GM18502 (cell line): ENCODE data around the gene QPRT.
A peak's percentile ranks its signal among the peaks of the same experiment; 100 is the strongest.
"Not testable (repeated sequence)": the region's sequence is repeated elsewhere in the genome, so short reads cannot be mapped to it uniquely, and the experiment has no call there.

Source experiments
- ATAC-seq: cut with Tn5 transposase; IDR thresholded peaks from one replicate; pipeline ENCODE4 v1.9.1; 2021; ENCODE audit warnings: mild to moderate bottlenecking; ENCODE audit not compliant: unreplicated experiment, poor library complexity

Gene QPRT

DNA sequence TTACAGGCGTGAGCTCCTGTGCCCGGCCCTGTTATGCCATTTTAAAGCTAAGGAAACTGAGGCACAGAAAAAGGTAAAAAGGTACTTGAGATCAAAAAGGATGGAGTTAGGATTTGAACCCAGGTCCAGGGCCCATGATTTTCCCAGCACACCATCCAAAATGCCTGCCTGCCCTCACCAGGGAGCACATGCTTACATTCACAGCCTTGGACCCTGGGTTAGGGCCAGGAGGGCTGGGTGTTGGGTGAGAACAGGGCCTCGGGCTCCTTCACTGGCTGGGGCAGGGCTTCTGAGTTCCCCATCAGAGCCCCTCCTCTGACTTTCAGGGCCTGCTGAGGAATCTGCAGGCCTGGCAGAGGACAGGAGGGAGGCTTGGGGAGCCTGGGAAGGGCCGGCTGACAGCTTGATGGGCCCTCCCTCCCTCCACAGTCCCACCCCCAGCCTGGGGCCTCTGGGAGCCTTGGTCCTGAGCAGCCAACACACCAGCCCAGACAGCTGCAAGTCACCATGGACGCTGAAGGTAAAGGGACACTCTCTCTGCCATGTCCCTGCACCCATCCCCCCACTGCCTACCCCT is at the start of gene QPRT:
Gene QPRT (plus strand): TSS at position 490 of the 577 bp plus-strand sequence. CDS start 18 bp downstream, at position 508.
- ATAC-seq: no peak

DNA sequence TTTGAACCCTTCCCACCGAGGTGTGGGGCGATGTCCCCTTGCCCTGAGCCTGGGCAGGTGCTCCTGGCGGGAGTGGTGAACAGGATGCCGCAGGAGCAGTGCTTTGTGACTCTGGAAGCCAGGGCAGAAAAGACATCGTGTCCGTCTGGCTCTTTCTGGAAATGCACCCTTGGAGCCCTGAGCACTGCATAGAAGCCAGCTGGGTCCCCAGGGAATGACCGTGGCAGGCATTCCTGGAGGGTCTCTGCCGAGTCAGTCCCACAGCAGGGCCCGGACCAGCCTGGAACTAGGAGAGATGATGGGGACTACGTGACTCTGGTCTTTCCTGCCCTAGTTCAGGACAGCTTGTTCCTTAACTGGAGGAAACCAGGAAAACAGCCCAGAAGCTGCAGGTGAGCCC is 49.7 kb upstream of the QPRT start:
- ATAC-seq: not testable (repeated sequence)

DNA sequence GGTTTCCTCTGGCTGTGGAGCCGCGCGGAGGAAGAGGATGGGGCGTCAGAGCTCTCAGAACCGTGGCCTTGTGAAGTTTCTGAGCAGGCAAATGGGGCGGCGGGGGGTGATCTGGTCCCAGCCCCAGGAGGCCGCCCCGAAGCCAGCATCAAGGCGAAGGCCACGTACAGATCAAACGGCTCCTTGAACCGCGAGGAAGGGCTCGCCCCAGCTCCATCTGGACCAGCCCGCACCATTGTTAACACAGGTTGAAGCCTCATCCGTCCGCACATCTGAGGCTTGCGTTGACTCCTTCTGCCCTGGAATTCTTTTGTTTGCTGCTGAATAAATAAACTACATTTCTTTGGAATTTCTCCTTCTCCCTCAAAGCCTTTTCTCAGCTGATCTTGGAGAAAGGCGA is 47.3 kb upstream of the QPRT start:
- ATAC-seq: not testable (repeated sequence)

DNA sequence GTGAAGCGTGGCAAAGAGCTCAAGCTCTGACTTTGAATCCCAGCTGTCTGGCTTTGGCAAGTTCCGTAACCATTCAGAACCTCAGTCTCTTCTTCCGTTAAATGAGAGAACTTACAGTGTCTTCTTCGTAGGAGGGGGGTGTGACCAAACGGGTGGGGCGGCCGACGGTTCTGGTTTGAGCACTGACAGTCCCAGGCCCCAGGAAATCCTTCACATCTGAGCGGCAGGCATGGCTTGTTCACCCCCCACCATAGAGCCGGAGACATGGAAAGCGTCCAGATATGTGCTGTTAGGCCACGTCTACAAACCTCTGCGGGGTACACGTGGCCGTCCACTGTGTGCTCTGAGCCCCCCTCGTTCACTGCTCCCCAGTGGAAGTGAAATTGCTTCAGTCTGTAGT is 43.1 kb upstream of the QPRT start:
- ATAC-seq: not testable (repeated sequence)

DNA sequence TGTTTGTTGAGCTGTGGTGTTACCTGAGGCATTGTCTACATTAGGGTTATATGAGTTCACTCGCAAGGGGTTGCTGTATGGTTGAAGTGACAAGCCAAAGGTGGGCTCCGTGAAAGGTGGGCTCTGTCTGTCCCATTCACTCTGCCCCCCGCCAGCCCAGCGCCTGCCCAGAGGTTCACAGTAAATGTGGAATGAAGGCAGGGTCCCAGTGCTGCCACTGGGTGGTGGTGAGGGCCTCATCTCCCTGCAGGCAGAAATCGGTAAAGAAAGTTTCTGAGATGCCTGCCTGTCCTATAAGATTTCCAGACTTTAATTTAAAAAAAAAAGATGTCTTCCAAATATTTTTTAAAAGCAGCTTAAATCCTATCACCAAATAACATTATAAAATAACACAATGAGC is 42.6 kb upstream of the QPRT start:
- ATAC-seq: not testable (repeated sequence)

DNA sequence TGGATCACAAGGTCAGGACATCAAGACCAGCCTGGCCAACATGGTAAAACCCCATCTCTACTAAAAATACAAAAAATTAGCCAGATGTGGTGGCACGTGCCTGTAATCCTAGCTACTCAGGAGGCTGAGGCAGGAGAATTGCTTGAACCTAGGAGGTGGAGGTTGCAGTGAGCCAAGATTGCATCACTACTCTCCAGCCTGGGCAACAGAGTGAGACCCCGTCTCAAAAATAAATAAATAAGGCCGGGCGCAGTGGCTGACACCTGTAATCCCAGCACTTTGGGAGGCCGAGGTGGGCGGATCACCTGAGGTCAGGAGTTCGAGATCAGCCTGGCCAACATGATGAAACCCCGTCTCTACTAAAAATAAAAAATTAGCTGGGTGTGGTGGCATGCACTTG is 40.2 kb upstream of the QPRT start:
- not testable (repeated sequence) for ATAC-seq

DNA sequence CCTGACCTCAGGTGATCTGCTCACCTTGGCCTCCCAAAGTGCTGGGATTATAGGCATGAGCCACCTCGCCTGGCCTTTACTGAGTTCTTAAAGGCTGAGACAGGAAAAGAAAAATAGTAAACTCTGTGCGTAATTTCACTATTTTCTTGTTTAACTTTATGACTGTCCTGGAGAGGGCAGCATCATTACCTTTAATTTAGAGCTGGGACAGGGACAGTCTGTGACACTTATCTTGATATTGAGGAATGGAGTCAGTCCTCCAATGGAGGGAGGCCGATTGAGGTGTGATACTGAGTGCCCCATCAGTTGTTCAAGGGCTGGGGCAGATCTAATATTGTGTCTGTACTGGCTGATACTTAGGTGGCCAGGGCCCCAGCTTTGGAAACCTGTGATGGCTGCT is 37.4 kb upstream of the QPRT start:
- ATAC-seq: no peak

DNA sequence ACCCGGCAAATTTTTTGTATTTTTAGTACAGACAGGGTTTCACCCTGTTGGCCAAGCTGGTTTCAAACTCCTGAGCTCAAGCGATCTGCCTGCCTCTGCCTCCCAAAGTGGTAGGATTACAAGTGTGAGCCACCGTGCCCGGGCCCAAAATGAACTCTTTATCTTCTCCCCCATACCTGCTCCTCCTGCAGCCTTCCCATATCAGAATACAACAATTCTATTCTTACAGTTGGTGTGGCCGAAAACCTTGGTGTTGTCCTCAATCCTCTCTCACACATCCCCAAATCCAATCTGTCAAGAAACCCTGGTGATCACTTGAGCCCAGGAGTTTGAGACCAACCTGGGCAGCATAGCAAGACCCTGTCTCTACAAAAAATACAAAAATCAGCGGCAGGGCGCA is 35.4 kb upstream of the QPRT start:
- no peak for ATAC-seq

DNA sequence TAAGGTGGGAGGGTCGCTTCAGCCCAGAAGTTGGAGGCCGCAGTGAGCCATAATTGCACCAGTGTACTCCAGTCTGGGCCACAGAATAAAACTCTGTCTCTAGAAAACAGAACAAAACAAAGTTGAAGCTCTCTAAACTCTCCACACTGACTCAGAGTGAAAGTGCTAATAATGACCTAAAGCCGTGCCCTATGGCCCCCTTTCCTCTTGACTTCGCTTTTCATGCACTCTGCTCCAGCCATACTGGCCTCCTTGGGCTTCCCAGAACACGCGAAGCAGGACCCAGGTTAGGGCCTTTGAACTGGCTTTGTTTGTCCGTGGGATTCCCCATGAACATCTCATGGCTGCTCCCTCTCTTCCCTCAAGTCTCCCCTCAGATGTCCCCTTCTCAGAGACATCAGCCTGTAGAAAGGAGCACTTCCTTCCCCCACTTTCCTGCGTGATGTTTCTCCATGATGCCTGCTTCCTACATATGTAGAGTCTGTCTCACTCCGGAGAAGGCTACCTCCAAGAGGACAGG is 34.6 kb upstream of the QPRT start:
- peak; percentile 45 for ATAC-seq

DNA sequence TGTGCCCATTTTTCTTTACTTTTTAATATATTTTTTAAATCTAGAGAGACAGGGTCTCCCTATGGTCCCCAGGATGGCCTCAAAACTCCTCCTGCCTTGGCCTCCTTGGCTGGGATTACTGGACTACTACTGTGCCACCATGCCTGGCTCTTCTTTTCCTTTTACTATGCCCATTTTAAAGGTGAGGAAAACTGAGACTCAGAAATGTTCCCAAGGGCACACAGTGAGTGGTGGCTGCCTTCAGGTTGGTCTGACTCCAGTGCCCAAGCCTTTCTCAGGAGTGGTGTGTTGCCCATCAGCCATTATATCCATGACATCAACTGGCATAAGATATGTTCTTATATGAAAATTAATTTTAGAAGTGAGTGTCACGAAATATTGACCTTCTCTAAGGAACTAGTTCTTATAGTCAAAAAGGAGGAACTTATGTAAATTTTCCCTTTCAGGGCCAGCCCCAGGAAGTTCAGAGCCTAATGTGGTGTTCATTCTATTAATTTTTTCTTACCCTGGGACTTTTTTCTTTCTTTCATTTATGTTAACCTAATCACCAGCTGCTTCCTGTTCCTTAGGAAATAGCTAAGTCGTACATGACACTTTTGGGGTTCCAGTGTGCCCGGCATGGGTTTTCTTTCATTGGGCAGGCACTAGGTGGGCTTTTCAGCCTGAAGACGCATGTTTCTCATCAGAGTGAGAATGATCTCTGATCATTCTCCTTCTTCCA is 33.8 kb upstream of the QPRT start:
- ATAC-seq: no peak

DNA sequence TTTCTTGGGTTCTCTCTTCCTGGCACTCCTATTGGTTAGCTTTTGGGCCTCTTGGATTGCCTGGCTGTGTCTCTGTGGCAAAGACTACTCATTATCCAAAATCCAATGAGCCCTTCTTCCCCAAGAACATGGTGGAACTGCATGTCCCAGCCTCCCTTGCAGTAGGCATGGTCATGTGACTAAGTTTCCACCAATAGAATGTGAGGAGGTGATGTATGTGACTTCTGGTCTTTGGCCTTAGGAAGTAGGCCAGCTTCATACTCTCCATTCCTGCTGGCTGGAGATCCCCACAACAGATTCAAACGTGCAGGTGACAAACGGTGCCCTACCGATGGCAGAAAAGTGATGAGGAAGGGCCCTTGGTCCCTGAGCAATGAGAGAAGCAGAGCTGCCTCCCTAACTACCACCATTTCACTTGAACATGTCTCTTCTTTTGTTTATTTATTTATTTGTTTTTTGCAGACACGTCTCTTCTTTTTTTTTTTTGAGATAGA is 33.2 kb upstream of the QPRT start:
- no peak for ATAC-seq

DNA sequence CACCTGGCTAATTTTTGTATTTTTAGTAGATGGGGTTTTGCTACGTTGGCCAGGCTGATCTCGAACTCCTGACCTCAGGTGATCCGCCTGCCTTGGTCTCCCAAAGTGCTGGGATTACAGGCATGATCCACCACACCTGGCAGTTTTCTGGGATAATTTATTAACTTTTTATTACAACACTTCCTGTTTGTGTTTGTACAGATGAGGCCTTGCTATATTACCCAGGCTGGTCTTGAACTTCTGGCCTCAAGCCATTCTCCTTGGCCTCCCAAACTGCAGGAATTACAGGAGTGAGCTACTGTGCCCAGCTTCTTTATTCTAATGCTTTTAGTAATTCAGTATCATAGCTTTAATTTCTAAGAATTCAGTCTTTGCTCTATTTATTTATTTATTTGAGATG is 32.0 kb upstream of the QPRT start:
- ATAC-seq: no peak

DNA sequence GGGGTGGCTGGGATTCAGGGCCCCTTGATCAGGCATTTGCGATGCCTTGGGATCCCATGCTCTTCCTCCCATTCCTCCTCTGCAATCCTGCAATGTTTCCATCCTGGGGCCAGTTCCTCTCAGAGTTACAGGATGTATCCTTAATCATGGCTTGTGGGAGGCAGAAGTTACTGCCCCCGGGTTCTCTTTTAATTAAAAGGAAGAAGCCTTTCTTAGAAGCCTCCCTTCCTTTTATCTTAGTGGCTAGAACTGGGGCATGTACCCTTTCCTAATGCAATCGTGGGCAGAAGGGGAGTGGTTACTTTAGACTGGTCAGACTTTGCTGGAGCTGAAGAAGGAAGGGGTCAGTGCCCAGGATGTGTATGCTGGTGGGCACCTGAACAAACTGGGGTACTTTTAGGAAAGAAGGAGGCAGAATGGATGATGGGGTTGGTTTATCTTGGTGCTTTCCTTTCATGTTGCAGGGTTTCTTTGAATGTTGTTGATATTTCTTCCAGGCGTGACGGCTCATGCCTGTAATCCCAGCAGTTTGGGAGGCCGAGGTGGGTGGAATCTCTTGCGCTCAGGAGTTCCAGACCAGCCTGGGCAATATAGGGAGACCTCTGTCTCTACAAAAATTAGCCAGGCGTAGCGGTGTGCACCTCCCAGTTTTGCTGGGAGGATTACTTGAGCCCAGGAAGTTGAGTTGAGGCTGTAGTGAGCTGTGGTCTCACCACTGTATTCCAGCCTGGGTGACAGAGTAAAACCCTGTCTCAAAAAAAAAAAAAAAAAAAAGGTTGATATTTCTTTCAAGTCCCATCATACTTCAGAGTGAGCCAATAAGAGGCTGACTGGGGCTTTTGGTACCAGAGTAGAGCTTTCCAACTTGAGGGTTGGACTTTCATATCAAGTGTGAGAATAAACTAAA is 29.1 kb upstream of the QPRT start:
- no peak for ATAC-seq

DNA sequence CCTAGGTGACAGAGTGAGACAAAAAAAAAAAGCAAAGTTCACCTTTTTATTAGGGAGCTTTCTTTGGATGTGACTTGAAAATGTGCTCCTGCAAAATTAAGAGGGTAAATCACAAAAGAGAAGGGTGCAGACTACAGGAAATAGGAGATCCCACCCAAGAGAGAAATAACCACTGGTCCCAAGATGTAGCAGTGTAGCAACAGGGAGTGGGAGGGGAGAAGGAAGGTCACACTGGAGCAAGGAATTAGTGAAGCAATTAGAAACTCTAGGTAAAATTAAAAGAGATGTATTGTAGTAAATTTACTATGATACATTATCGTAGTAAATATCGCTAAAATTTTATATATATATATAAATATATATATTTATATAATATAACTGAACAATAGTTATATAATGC is 28.2 kb upstream of the QPRT start:
- no peak for ATAC-seq

DNA sequence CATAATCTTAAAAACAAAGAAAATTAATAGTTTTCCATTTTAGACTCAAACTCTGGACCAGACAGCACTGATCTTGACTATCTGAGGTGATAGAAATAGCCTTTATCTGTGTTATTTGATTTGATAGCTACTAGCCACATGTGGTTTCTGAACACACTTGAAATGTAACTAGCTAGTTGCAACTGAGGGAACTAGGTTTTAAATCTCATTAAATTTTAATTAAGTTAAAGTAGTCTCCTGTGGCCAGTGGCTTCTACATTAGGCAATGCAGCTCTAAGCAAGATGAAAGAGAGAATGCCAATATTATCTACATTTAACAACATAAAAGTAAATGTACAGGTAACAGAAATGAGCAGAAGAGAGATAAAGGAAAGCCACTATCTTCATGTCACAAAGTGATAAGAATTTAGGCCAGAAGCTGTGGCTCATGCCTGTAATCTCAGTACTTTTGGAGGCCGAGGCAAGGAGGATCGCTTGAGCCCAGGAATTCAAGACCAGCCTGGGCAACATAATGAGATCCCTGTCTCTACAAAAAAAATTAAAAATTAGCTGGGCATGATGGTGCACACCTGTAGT is 27.1 kb upstream of the QPRT start:
- ATAC-seq: no peak

DNA sequence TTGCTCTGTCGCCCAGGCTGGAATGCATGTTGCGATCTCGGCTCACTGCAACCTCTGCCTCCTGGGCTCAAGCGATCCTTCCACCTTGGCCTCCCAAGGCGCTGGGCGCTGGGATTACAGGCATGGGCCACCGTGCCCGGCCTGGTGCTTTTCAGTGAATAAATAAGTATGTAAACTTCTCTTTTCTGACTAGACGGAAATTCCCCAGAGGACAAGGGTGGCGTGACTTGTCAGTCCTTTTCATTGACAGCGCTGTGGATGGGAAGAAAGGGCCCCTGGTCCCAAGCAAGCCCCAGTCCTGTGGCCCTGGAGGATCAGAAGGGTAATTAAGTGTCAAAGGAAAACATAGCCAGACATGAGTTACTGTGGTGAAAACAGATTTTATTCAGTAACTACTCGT is 25.5 kb upstream of the QPRT start:
- ATAC-seq: no peak

DNA sequence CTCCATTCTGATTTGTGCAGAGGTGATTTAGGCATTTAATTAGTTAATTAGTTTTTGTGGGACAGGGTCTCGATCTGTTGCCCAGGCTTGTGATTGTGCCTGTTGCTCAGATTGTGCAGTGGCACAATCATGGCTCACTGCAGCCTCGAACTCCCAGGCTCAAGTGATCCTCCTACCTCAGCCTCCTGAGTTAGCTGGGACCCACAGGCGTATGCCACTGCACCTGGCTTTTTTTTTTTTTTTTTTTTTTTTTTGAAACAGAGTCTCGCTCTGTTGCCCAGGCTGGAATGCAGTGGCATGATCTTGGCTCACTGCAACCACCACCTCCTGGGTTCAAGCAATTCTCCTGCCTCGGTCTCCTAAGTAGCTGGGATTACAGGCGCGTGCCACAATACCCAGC is 25.1 kb upstream of the QPRT start:
- ATAC-seq: not testable (repeated sequence)

DNA sequence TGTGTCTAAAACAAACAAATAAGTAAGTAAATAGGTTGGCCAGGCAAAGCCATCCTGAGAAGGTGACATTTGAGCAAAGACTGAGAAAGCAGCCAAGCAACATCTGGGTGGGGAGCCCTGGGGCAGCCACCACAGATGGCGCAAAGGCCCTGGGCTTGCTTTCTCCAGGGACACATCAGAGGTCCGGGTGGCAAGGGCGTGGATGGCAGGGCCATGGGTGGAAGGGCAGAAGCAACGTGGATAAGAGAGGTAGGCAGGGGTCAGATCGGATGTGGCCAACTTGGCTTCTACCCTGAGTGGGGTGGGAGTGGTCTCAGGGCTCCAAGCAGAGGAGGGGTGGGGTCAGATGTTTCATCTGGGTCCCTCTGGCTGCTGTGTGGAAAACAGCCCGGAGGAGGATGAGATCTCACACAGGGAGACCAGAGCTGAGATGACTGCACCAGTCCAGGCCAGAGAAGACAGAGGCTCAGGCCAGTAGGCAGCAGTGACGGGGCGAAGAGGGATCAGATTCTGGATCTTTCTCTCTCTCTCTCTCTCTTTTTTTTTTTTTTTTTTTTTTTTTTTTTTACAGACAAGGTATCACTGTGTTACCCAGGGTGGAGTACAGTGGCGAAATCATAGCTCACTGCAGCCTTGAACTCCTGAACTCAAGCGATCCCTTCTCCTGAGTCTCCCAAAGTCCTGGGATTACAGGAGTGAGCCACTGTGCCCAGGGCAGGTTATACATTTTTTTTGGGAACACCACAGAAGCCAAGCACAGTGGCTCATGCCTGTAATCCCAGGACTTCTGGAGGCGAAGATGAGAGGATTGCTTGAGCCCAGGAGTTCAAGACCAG is 22.1 kb upstream of the QPRT start:
- no peak for ATAC-seq

DNA sequence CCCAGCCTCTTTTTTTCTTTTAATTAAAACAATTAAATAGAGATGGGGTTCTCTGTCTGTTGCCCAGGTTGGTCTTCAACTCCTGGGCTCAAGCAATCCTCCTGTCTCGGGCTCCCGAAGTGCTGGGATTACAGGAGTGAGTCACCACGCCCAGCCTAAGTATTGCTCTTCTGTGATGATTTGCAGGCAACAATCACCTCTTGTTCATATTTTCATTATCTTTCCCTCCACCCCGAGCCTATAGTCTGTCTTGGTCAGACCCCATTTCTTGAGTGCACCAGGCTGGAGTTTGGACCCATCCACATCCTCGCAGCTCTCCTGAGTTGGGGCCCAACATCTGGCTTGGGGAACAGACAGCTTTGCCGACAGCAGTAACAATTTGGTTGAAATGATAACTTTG is 20.3 kb upstream of the QPRT start:
- ATAC-seq: no peak
